Neural crest cell (in vitro differentiated cells): ENCODE results near the gene RPTOR. TPM values are rescaled to one million over a fixed set of nuclear protein-coding genes. Genes with fewer than 3 reads are reported as not detected.

Source experiments
- DNase-seq: peaks from one replicate; pipeline ENCODE4 v3.0.0; 2021; ENCODE audit warnings: low read depth, mixed read lengths, low spot score
- H3K27ac Mint-ChIP-seq: one replicate; pipeline ENCODE4 v1.8.0; 2021; ENCODE audit warnings: mild to moderate bottlenecking, mixed read lengths; ENCODE audit not compliant: unreplicated experiment
- H3K27me3 Mint-ChIP-seq: 2 replicates; pipeline ENCODE4 v1.8.0; 2021; ENCODE audit warnings: low read depth, mild to moderate bottlenecking, mixed read lengths
- H3K36me3 Mint-ChIP-seq: 2 replicates; pipeline ENCODE4 v1.8.0; 2021; ENCODE audit warnings: low read depth, mild to moderate bottlenecking, mixed read lengths
- H3K4me1 Mint-ChIP-seq: 2 replicates; pipeline ENCODE4 v1.8.0; 2021; ENCODE audit warnings: mixed read lengths
- H3K4me3 Mint-ChIP-seq: one replicate; pipeline ENCODE4 v1.8.0; 2021; ENCODE audit warnings: mild to moderate bottlenecking, mixed read lengths
- H3K9me3 Mint-ChIP-seq: 2 replicates; pipeline ENCODE4 v1.8.0; 2021; ENCODE audit warnings: mixed read lengths
- total RNA-seq: library from RNA; stranded (reverse); gene quantifications from 2 replicates; pipeline ENCODE4 v1.2.1, GENCODE V29; 2021
- TF ChIP-seq, protein P1 (sequence below): fragments of 200-600 bp; sonication (generic); conservative IDR thresholded peaks from 2 replicates; pipeline ENCODE4 v1.5.0; 2021; ENCODE audit warnings: antibody characterized with exemption, mild to moderate bottlenecking

RPTOR gene
- total RNA-seq, 1 donor from 2014 or later: 41.1 TPM

DNA sequence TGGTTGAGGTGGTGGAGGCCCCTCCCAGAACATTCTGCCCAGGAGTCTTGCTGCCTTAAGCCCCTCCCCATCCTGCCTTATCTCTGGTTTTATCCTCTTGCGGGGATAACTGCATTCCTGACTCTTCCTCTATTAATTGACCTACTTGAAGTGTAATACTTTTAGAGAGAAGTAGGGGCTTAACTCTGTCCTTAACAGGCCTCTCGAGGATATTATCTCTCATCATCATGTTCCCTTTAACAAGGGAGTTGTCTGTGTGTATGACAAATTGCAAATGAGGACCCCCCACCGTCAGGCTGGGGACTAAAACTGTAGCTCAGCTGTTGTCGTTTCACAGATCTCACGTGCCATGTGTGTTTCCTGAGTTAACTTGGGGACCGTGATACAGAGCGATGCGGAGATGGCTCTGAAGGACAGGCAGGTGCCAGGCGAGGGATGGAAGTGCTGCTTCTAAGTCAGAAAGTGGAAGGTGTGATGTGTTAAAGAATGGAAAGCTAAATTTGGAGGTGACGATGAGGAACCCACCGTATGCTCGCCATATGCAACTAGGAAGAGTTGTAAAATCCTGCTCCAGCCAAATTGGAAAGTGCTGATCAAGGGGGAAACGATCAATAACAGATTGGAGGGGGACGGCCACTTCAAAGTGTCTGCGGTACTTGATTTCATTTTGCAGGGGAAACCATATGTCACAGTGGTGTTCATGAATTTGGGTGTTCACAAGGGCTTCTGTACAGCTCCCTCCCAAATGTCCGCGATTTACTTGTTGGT is 106.3 kb downstream of the RPTOR start:
- no peaks in the 10 kb centered on the region for H3K9me3 Mint-ChIP-seq
- no peaks in the 10 kb centered on the region for H3K27me3 Mint-ChIP-seq
- H3K4me3 Mint-ChIP-seq: no peak overlapping the region
- TF ChIP-seq, protein P1, sequence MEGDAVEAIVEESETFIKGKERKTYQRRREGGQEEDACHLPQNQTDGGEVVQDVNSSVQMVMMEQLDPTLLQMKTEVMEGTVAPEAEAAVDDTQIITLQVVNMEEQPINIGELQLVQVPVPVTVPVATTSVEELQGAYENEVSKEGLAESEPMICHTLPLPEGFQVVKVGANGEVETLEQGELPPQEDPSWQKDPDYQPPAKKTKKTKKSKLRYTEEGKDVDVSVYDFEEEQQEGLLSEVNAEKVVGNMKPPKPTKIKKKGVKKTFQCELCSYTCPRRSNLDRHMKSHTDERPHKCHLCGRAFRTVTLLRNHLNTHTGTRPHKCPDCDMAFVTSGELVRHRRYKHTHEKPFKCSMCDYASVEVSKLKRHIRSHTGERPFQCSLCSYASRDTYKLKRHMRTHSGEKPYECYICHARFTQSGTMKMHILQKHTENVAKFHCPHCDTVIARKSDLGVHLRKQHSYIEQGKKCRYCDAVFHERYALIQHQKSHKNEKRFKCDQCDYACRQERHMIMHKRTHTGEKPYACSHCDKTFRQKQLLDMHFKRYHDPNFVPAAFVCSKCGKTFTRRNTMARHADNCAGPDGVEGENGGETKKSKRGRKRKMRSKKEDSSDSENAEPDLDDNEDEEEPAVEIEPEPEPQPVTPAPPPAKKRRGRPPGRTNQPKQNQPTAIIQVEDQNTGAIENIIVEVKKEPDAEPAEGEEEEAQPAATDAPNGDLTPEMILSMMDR: no peak
- H3K36me3 Mint-ChIP-seq: peaks cover 10% of the 10 kb centered on the region
- H3K27ac Mint-ChIP-seq: no peak overlapping the region
- no peak for DNase-seq
- peaks cover 44% of the 10 kb centered on the region for H3K4me1 Mint-ChIP-seq

DNA sequence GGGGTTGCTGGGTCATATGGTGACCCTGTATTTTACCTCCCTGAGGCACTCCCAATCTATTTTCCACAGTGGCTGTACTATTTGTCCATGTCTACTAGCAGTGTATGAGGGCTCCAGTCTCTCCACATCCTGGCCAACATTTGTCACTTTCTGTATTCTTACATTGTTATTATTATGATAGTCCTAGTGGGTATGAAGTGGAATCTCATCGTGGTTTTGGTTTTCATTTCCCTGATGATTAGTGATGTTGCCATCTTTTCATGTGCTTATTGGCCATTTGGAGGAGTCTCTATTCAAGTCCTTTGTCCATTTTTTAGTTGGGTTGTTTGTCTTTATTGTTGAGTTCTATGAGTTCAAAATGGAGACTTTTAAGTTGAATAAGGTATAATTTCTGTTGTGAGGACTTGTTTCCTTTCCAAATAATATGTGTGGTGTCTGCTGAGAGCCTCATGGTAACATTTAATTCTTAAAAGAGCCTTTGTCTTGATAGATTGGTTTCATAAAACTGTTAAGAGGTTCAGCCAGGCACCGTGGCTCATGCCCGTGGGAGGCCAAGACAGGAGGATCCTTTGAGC is 108.2 kb downstream of the RPTOR start:
- Mint-ChIP-seq H3K4me3 (no peak overlapping the region), H3K9me3 (peaks cover 2% of the 10 kb centered on the region), H3K36me3 (peaks cover 17% of the 10 kb centered on the region), H3K27ac (no peak overlapping the region), H3K4me1 (peaks cover 47% of the 10 kb centered on the region), H3K27me3 (peaks cover 3% of the 10 kb centered on the region)
- DNase-seq: no peak
- TF ChIP-seq, protein P1: no peak

DNA sequence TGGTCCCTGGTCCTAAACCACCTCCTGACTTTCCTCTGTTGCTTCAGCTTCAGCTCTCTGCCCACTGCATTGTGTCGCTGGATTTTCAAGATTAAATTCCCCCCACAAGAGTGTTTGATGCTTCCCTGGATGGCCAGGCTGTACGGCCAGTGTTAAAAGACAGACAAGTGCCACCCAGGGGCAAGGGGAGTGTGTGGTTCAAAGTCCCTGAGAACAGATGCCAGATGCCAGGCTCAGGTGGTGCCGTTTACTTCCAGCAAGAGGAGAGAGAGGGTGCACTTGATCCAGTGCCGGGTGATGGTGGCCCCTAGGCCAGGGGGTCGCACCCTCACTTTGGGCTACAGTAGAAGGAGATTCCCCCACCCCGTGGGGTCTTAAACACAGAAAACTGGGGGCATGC is 109.2 kb downstream of the RPTOR start:
- Mint-ChIP-seq H3K36me3 (peaks cover 18% of the 10 kb centered on the region), H3K4me3 (no peak overlapping the region), H3K27me3 (peaks cover 3% of the 10 kb centered on the region), H3K9me3 (peaks cover 2% of the 10 kb centered on the region), H3K27ac (no peak overlapping the region), H3K4me1 (peaks cover 41% of the 10 kb centered on the region)
- TF ChIP-seq, protein P1: no peak
- no peak for DNase-seq

DNA sequence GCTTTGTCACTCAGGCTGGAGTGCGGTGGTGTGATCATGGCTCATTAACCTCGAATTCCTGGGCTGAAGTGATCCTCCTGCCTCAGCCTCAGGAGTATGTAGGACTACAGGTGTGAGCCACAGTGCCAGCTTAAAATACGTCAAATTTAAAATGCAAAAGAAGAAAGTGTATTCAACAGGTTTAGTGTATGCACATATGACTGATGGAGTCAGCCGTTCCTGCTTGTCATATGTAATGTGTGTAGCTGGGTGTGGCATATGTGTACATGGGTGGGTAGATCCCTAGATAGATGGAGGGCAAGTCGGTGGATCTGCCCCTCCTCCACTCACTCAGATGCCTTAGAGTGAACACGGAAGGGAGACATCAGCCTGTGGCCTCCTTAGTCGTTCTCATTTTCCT is 111.0 kb downstream of the RPTOR start:
- Mint-ChIP-seq H3K36me3 (peaks cover 15% of the 10 kb centered on the region), H3K27ac (no peak overlapping the region), H3K9me3 (peaks cover 2% of the 10 kb centered on the region), H3K4me3 (no peak overlapping the region), H3K27me3 (peaks cover 3% of the 10 kb centered on the region), H3K4me1 (peaks cover 26% of the 10 kb centered on the region)
- DNase-seq: no peak
- TF ChIP-seq, protein P1: no peak

DNA sequence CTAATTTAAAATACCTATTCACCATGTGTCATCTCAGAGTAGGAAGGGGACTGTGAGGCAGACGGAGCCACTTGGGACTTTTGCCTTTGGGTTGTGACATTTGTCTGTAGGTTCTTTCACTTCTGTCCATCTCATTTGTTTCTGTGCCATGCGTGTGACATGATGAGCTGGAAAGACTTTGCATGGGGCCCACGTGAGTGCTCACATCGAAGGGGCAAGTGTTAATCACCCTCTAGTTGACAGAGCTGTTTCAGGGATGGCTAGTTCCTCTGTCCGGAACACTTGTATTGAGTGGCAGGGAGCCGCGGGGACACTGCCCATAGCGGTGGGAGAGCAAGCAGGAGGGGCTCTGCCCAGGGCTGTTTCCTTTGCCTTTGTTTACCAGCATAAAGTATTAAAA is 112.0 kb downstream of the RPTOR start:
- Mint-ChIP-seq H3K27ac (peak overlapping the region; percentile 20), H3K27me3 (peaks cover 3% of the 10 kb centered on the region), H3K4me1 (peaks cover 26% of the 10 kb centered on the region), H3K4me3 (no peak overlapping the region), H3K36me3 (peaks cover 11% of the 10 kb centered on the region), H3K9me3 (peaks cover 2% of the 10 kb centered on the region)
- TF ChIP-seq, protein P1: no peak
- no peak for DNase-seq
